Neuron (in vitro differentiated cells): ENCODE measurements around the gene ALPP.
"Not testable (repeated sequence)": the region's sequence is repeated elsewhere in the genome, so short reads cannot be mapped to it uniquely, and the experiment has no call there.

Experiments used
- H2AFZ ChIP-seq: one replicate; pipeline ENCODE4 v1.6.1; 2013; ENCODE audit warnings: low read depth, mild to moderate bottlenecking, inconsistent platforms, low read length, moderate library complexity
- H3K27me3 ChIP-seq: one replicate; pipeline ENCODE4 v1.6.1; 2013; ENCODE audit warnings: low read length; ENCODE audit not compliant: insufficient read depth
- H3K36me3 ChIP-seq: one replicate; pipeline ENCODE4 v1.6.1; 2013; ENCODE audit warnings: low read length; ENCODE audit not compliant: insufficient read depth
- H3K4me1 ChIP-seq: one replicate; pipeline ENCODE4 v1.6.1; 2013; ENCODE audit warnings: low read length; ENCODE audit not compliant: insufficient read depth
- H3K4me3 ChIP-seq: 2 replicates; pipeline ENCODE4 v1.5.1; 2013; ENCODE audit warnings: mild to moderate bottlenecking, low read length, moderate library complexity
- H3K9me3 ChIP-seq: one replicate; pipeline ENCODE4 v1.6.1; 2013; ENCODE audit warnings: low read length

Gene ALPP

DNA sequence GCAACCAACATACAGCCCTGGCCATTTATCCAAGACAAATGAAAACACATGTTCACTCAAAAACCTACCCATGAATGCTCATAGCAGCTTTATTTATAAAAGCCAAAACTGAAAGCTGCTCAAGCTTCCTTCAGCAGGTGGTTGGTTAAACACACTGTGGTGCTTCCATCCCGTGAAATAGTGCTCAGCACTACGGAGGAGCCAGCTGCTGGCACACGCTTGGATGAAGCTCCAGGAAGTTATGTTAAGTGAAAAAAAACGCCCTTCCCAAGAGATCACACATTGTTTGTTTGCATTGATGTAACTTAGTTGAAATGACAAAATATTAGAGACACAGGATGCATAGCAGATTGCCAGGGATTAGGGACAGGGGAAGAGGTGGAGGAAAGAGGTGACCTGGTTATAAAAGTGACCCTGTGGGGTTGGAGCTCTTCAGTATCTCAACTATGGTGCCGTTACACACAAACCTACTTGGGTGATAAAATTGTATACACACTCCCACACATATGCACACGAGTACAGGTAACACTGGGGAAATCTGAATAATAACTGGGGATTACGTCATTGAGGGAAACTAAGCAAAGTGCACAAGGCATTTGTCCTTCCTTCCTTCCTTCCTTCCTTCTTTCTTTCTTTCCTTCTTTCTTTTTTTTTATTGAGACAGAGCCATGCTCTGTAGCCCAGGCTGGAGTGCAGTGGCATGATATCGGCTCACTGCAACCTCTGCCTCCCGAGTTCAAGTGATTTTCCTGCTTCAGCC, 21.9 kb downstream of the ALPP start:
- Histone ChIP-seq H3K9me3 (no peaks in the 10 kb centered on the region), H3K4me1 (no peaks in the 10 kb centered on the region), H3K36me3 (no peaks in the 10 kb centered on the region), H3K4me3 (no peak overlapping the region), H2AFZ (no peak overlapping the region), H3K27me3 (no peaks in the 10 kb centered on the region)

DNA sequence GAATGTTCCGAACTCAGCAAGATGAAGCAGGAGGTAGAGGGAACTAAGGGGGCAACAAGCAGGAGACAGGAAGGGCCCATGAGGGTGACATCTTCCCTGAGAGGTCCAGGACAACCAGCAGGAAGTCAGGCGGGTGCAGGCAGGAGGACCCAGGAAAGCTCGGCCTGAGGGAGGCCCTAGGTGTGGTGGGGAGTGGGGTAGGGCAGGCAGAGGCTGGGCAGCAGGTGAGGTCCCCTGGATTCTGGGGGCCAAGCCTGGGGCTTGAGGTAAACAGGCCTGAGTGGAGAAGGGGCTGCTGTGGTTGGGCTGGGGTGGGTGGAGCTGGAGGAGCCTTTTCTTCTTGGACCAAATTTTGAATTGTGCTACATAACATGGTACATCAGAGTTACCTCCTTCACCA, 24.0 kb downstream of the ALPP start:
- no peak overlapping the region for H2AFZ ChIP-seq
- H3K27me3 ChIP-seq, result no peaks in the 10 kb centered on the region

DNA sequence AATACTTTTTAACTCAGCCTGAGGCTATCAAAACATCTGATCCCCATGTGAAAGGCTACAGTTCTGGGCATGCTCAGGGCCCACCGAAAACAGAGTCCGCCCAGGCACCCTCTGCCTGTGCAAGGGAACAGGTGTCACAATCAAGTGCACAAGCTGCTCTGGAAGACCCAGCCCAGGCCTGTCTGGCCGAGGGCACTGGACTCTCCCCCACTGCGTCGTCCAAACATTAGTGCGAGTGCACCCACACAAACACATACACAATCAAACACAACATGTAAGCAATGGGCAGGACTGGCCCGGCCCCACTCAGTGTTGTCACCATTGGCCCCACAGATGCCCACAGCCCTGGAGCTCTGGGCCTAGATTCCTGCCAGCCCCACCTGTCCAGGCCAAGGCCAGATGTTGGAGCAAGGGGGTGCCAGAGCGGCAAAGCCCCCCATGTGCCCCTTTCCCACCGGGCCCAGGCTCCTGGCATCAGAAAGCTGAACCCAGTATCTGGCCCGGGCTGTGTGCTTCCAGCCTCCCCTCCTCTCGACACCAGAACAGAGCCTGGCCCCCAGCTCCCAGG, 27.5 kb downstream of the ALPP start:
- no peaks in the 10 kb centered on the region for H3K36me3 ChIP-seq
- no peaks in the 10 kb centered on the region for H3K9me3 ChIP-seq
- H2AFZ ChIP-seq, result no peak overlapping the region
- no peak overlapping the region for H3K4me3 ChIP-seq
- H3K27me3 ChIP-seq, result no peaks in the 10 kb centered on the region
- H3K4me1 ChIP-seq, result no peaks in the 10 kb centered on the region

More for the DNA sequence above, 24.0 kb downstream of the ALPP start:
- Histone ChIP-seq H3K4me3 (no peak overlapping the region), H3K36me3 (no peaks in the 10 kb centered on the region), H3K4me1 (no peaks in the 10 kb centered on the region), H3K9me3 (no peaks in the 10 kb centered on the region)

DNA sequence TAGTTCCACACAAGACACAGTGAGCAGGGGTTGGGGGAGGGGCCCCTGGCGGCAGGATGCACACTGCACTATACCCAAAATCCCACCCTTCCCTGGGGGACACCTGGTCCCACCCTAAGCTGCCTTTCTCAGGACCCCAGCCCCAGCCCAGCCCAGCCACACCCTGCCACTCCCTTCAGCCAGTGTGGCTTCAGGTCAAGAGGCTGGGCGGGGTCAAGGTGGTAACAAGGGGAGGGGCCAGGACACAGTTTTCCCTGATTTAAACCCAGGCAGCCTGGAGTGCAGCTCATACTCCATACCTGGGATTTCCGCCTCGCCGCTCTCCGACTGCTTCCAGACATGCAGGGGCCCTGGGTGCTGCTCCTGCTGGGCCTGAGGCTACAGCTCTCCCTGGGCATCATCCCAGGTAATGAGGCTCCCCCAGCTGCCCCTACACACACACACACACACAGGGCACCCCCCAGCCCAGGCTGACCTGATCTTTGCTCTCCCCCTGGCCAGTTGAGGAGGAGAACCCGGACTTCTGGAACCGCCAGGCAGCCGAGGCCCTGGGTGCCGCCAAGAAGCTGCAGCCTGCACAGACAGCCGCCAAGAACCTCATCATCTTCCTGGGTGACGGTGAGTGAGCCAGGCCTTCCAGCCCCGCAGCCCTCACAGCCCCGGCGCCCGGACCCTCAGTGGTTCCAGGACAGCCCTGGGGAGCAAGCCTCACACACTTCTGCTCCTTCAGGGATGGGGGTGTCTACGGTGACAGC, 28.2 kb downstream of the ALPP start, which contains the start of gene ALPG:
Gene ALPG, plus strand, starts transcription at position 289 of the 755 bp plus-strand sequence. Its CDS starts 51 bp downstream, at position 340.
- H3K4me1 ChIP-seq, result no peaks in the 10 kb centered on the region
- H3K4me3 ChIP-seq, result no peak within 1 kb of the TSS

DNA sequence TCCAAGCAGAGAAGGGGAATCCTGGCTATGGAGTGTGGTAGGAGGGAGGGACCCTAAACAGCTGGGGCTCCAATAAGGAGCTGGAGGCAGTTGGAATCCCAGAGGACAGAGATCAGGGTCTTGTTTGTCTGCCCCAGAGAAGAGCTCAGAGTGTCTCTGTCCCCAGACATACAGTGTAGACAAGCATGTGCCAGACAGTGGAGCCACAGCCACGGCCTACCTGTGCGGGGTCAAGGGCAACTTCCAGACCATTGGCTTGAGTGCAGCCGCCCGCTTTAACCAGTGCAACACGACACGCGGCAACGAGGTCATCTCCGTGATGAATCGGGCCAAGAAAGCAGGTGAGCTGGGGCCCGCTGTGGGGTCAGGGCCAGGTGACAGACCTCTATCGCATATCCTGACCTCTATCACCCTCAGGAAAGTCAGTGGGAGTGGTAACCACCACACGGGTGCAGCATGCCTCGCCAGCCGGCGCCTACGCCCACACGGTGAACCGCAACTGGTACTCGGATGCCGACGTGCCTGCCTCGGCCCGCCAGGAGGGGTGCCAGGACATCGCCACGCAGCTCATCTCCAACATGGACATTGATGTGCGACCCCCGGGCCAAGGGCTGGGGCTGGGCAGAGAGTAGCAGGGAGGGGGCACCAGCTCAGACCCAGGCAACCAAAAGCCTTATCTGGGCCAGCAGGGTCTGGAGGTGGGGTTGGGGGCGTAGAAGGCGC, 29.0 kb downstream of the ALPP start:
- not testable (repeated sequence) for H3K36me3 ChIP-seq, H3K4me1 ChIP-seq, H3K27me3 ChIP-seq, H3K9me3 ChIP-seq, H2AFZ ChIP-seq, H3K4me3 ChIP-seq

More for the DNA sequence above, 28.2 kb downstream of the ALPP start, which contains the start of gene ALPG:
- no peak within 1 kb of the TSS for H2AFZ ChIP-seq
- H3K9me3 ChIP-seq, result no peaks in the 10 kb centered on the region
- H3K27me3 ChIP-seq, result no peaks in the 10 kb centered on the region
- H3K36me3 ChIP-seq, result no peaks in the 10 kb centered on the region

DNA sequence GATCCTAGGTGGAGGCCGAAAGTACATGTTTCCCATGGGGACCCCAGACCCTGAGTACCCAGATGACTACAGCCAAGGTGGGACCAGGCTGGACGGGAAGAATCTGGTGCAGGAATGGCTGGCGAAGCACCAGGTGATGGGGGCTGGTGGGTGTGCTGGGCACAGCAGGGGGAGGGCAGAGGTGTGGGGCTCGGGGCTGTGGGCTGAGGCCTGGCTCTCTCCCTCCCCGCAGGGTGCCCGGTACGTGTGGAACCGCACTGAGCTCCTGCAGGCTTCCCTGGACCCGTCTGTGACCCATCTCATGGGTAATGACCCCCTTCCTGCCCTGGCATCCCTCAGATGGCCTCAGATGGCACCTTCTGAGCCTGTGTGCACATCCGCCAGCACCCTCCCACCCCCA, 29.7 kb downstream of the ALPP start:
- H3K9me3 ChIP-seq, H3K36me3 ChIP-seq, H3K27me3 ChIP-seq, H3K4me1 ChIP-seq, H2AFZ ChIP-seq, H3K4me3 ChIP-seq: not testable (repeated sequence)

DNA sequence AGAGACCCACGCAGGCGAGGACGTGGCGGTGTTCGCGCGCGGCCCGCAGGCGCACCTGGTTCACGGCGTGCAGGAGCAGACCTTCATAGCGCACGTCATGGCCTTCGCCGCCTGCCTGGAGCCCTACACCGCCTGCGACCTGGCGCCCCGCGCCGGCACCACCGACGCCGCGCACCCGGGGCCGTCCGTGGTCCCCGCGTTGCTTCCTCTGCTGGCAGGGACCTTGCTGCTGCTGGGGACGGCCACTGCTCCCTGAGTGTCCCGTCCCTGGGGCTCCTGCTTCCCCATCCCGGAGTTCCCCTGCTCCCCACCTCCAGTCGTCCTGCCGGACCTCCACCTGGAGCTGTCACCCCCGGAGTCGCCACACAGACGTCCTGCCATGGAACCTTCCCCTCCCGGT, 31.1 kb downstream of the ALPP start:
- H2AFZ ChIP-seq, H3K4me3 ChIP-seq, H3K9me3 ChIP-seq, H3K36me3 ChIP-seq, H3K4me1 ChIP-seq: not testable (repeated sequence)
- peaks cover 10% of the 10 kb centered on the region for H3K27me3 ChIP-seq

DNA sequence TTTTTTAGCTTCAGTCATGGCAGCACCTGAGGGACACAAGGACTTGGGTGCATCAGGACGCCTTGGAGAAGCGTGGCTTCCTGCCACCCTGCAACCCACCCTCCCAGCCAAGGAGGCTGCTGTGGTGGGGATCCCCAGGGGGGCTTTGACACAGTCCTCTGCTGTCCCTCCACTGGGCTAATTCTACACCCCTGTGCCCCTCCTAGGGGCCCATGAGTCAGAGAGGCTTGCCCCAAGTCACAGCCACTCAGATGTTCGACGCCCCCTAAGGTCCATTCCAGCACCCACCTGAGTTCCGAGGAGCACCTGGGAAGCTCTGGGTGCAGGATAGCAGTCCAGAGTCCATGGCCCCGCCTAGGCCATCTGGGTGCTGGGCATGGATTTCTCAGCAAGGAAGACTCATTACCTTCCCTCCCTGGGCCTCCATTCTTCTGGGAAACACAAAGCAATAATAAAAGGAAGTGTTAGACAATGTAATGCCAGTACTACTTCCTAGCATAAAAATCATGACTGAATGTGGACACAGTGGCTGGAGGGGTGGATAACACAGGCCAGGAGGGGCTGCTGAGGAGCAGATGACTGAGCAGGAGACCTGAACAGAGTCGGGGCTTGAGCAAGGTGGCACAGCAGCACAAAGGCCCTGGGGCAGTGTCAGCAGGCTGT, 31.8 kb downstream of the ALPP start:
- Histone ChIP-seq H3K4me3 (no peak overlapping the region), H3K4me1 (no peaks in the 10 kb centered on the region), H3K27me3 (peaks cover 17% of the 10 kb centered on the region), H2AFZ (no peak overlapping the region), H3K9me3 (no peaks in the 10 kb centered on the region), H3K36me3 (no peaks in the 10 kb centered on the region)

DNA sequence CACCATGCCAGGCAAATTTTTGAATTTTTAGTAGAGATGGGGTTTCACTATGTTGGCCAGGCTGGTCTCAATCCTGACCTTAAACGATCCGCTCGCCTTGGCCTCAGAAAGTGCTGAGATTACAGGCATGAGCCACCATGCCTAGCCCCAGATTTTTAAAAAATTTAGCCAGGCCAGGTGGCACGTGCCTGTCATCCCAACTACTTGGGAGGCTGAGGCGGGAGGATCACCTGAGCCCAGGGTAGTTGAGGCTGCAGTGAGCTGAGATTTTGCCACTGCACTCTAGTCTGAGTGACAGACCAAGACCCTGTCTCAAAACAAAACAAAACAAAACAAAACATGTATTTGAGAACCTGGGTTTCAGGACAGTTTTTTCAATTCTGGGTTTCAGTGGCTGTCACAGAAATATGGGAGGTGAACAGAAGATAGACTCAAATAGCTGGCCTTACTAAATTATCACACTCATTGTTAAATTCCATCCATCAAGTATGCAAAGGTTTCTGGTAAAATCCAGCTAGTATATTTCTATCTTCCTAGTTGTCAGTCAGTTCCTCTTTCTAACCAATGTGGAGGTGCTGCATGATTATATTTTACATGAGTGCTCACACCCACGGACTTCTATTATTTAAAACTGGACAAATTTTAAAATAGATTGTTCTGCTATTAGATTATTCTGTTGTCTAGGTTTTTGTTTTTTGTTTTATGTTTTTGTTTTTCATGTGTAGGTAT, 33.5 kb downstream of the ALPP start:
- Histone ChIP-seq H3K4me1 (no peaks in the 10 kb centered on the region), H3K4me3 (no peak overlapping the region), H3K9me3 (no peaks in the 10 kb centered on the region), H3K27me3 (peaks cover 34% of the 10 kb centered on the region), H3K36me3 (no peaks in the 10 kb centered on the region), H2AFZ (no peak overlapping the region)

DNA sequence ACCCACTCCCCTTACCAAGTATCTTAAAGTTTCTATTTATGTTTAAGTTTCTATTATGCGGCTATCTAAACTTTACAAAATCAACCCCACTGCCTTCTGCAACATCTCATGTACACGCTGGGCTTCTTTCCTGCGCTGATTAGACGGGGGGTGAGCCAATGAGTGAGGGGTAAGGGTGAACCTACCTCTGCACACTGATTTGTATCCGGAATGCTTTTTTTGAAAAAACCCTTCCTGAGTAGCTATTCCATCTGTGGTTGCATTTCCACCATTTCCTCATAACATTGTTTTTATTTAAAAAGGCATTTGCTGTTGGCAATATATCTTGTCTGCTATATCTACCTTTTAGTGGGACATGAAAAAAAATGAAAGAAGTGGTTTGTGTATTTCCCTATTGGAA, 34.4 kb downstream of the ALPP start:
- Histone ChIP-seq H3K4me3 (no peak overlapping the region), H3K4me1 (no peaks in the 10 kb centered on the region), H2AFZ (no peak overlapping the region), H3K9me3 (no peaks in the 10 kb centered on the region), H3K36me3 (no peaks in the 10 kb centered on the region), H3K27me3 (peaks cover 43% of the 10 kb centered on the region)

DNA sequence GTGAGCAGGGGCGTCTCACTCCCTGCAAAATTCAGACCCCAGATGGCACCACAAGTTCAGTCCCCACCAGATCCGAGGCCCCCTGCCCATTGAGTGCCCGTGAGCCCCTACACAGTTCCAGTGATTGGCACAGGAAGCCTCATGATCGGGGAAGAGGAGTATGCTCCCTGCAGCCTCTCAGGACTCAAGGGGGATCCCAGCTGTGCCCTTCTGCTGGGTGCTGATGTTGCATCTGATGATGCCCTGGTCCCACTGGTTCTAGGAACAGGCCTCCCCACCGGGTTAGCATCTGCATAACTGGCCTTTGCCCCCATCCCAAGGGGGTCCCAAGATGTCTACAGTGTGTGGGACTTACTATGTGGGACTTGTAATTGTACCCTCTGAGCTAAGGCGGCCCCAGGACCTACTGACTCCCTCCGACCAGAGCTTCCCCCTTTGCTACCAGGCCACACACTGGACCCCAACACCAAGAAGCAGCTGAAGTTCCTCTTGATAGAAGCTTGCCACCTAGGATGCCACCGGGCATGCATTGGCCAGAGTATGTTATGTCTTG, 36.7 kb downstream of the ALPP start:
- Histone ChIP-seq H2AFZ (no peak overlapping the region), H3K4me1 (peaks cover 8% of the 10 kb centered on the region), H3K36me3 (no peaks in the 10 kb centered on the region), H3K4me3 (no peak overlapping the region), H3K9me3 (no peaks in the 10 kb centered on the region), H3K27me3 (peaks cover 65% of the 10 kb centered on the region)
